SK-N-MC (cell line): ENCODE measurements around the gene IGFN1.
"Not testable (repeated sequence)": the region's sequence is repeated elsewhere in the genome, so short reads cannot be mapped to it uniquely, and the experiment has no call there.

Experiments used
- DNase-seq: peaks from one replicate; pipeline ENCODE4 v3.0.0-alpha.2; 2011; ENCODE audit warnings: low read depth, low spot score
- H3K27ac ChIP-seq: fragments of 200-600 bp; sonication (generic); 2 replicates; pipeline ENCODE4 v1.5.1; 2016; ENCODE audit warnings: mixed run types
- H3K36me3 ChIP-seq: fragments of 200-600 bp; sonication (generic); 2 replicates; pipeline ENCODE4 v1.6.1; 2017; ENCODE audit warnings: antibody characterized with exemption, low read length, mixed read lengths; ENCODE audit not compliant: insufficient read depth
- H3K4me3 ChIP-seq: fragments of 200-600 bp; sonication (generic); 2 replicates; pipeline ENCODE4 v1.5.1; 2016
- H3K9ac ChIP-seq: fragments of 200-600 bp; sonication (generic); 2 replicates; pipeline ENCODE4 v1.8.0; 2017; ENCODE audit warnings: mixed run types, mixed read lengths; ENCODE audit not compliant: insufficient read length
- H3K9me3 ChIP-seq: fragments of 200-600 bp; sonication (generic); 2 replicates; pipeline ENCODE4 v1.6.1; 2017; ENCODE audit warnings: low read depth, mild to moderate bottlenecking, antibody characterized with exemption, low read length, moderate library complexity, mixed read lengths
- EZH2 ChIP-seq: fragments of 200-600 bp; sonication (generic); IDR thresholded peaks from one replicate; pipeline ENCODE4 v1.6.1; 2017; ENCODE audit warnings: antibody characterized with exemption
- FOXP2 ChIP-seq: optimal IDR thresholded peaks from 2 replicates; pipeline ENCODE3; 2011; ENCODE audit warnings: mild to moderate bottlenecking, moderate library complexity; ENCODE audit not compliant: insufficient read depth; ENCODE audit errors: extremely low read length, control extremely low read depth
- POLR2AphosphoS5 ChIP-seq: IDR thresholded peaks from 2 replicates; pipeline ENCODE4 v1.6.1; 2012; ENCODE audit warnings: mild to moderate bottlenecking, low read depth, low read length, borderline replicate concordance

Gene IGFN1

GRCh38 chr1:201251851-201252430 is 61.3 kb downstream of the IGFN1 start:
- H3K9me3 ChIP-seq: no peaks in the 10 kb centered on the region
- H3K9ac ChIP-seq: no peak overlapping the region
- H3K27ac ChIP-seq: no peak overlapping the region
- no peak overlapping the region for H3K4me3 ChIP-seq
- no peaks in the 10 kb centered on the region for H3K36me3 ChIP-seq
- TF ChIP-seq EZH2: no peak
- no peak for TF ChIP-seq POLR2AphosphoS5
- no peak for TF ChIP-seq FOXP2
- no peak for DNase-seq

GRCh38 chr1:201252944-201253371 is 62.3 kb downstream of the IGFN1 start:
- Histone ChIP-seq H3K27ac (no peak overlapping the region), H3K4me3 (no peak overlapping the region), H3K9ac (no peak overlapping the region), H3K36me3 (no peaks in the 10 kb centered on the region), H3K9me3 (no peaks in the 10 kb centered on the region)
- no peak for DNase-seq
- TF ChIP-seq FOXP2 (no peak), EZH2 (no peak), POLR2AphosphoS5 (no peak)

DNA sequence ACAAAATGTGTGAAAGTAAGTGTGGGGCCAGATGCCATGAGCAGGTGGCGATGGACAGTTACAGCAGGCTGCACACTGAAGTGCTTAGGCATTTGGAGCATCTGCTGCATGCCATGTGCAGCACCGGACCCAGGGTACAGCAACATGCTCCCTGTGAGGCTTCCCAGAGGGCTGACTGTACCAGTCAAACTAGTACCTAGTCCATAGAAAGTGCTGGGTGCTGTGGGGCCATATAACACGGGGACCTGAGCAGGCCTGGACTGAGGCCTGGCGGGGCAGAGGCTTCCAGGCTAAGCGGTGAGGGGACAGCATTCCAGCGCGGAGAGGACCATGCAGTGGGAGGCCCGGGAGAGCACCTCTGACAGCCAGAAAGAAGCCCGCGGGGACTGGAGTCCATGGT is 62.8 kb downstream of the IGFN1 start:
- Histone ChIP-seq H3K4me3 (no peak overlapping the region), H3K9ac (no peak overlapping the region), H3K36me3 (no peaks in the 10 kb centered on the region), H3K27ac (no peak overlapping the region), H3K9me3 (no peaks in the 10 kb centered on the region)
- no peak for TF ChIP-seq EZH2
- no peak for TF ChIP-seq FOXP2
- TF ChIP-seq POLR2AphosphoS5: no peak
- no peak for DNase-seq

GRCh38 chr1:201253906-201254624 is 63.4 kb downstream of the IGFN1 start:
- Histone ChIP-seq H3K27ac (no peak overlapping the region), H3K36me3 (no peaks in the 10 kb centered on the region), H3K9me3 (no peaks in the 10 kb centered on the region), H3K9ac (no peak overlapping the region), H3K4me3 (no peak overlapping the region)
- DNase-seq: no peak
- TF ChIP-seq EZH2 (no peak), POLR2AphosphoS5 (no peak), FOXP2 (no peak)

GRCh38 chr1:201254625-201255478 is 64.2 kb downstream of the IGFN1 start:
- H3K9ac ChIP-seq: no peak overlapping the region
- TF ChIP-seq FOXP2 (no peak), EZH2 (no peak)
- H3K4me3 ChIP-seq: no peak overlapping the region
- no peaks in the 10 kb centered on the region for H3K9me3 ChIP-seq
- H3K27ac ChIP-seq: no peak overlapping the region
- DNase-seq: no peak
- no peaks in the 10 kb centered on the region for H3K36me3 ChIP-seq

GRCh38 chr1:201255479-201256362 is 65.1 kb downstream of the IGFN1 start:
- DNase-seq: no peak
- H3K27ac ChIP-seq: no peak overlapping the region
- no peak overlapping the region for H3K9ac ChIP-seq
- TF ChIP-seq EZH2: no peak
- TF ChIP-seq POLR2AphosphoS5: no peak
- no peak for TF ChIP-seq FOXP2
- H3K4me3 ChIP-seq: no peak overlapping the region
- no peaks in the 10 kb centered on the region for H3K9me3 ChIP-seq
- H3K36me3 ChIP-seq: no peaks in the 10 kb centered on the region

DNA sequence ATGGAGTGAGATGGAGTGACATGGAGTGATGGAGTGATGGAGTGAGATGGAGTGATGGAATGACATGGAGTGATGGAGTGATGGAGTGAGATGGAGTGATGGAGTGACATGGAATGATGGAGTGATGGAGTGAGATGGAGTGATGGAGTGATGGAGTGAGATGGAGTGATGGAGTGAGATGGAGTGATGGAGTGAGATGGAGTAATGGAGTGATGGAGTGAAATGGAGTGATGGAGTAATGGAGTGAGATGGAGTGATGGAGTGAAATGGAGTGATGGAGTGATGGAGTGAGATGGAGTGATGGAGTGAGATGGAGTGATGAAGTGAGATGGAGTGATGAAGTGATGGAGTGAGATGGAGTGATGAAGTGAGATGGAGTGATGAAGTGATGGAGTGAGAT is 67.5 kb downstream of the IGFN1 start:
- H3K9me3 ChIP-seq, H3K4me3 ChIP-seq, DNase-seq, H3K9ac ChIP-seq, H3K36me3 ChIP-seq, H3K27ac ChIP-seq: not testable (repeated sequence)

DNA sequence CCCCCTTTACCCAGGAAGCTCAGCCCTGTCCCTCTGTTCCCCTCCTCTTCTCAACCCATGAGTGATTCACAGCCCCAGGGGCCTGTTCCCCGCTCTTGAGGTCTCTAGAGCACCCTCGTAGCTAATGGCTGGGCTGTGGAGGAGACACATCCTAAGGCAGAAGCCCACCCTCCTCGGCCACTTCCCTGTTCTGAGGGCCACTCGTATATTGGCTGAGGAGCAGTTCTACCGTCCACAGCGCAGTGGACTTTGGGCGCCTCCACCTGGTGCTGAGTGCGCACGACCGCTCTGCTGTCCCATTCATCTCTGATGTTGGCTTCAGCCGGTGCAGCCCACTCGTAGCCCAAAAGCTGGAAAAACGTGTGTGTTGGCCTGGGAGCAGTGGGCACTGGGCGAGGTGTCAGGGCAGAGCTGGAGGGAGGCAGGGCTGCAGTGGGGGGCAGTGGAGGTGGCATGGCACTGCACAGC is 68.2 kb downstream of the IGFN1 start:
- Histone ChIP-seq H3K36me3 (no peaks in the 10 kb centered on the region), H3K27ac (no peak overlapping the region), H3K4me3 (no peak overlapping the region), H3K9me3 (no peaks in the 10 kb centered on the region), H3K9ac (no peak overlapping the region)
- TF ChIP-seq EZH2: no peak
- no peak for TF ChIP-seq POLR2AphosphoS5
- no peak for TF ChIP-seq FOXP2
- no peak for DNase-seq
